SK-N-SH (cell line): ENCODE measurements around the gene PIGK. TPM values are rescaled to one million over a fixed set of nuclear protein-coding genes. Genes with fewer than 3 reads are reported as not detected.

Experiments
- CTCF ChIA-PET: fragments of 300-600, 350-600 bp; formaldehyde crosslinking; extraction: SDS; loops from one replicate; lab custom pipeline; 2021; lab: Yijun Ruan, JAX
- POLR2A ChIA-PET: fragments of 350-600 bp; sonication (Branson Sonifier 250); formaldehyde crosslinking; extraction: SDS; loops from one replicate; lab custom pipeline; 2020; ENCODE audit warnings: antibody characterized with exemption, inconsistent platforms; lab: Yijun Ruan, JAX
- DNase-seq: peaks from one replicate; pipeline ENCODE4 v3.0.0; 2012
- H2AFZ ChIP-seq: fragments of 200-600 bp; sonication (generic); 2 replicates; pipeline ENCODE4 v1.8.1; 2016; ENCODE audit warnings: antibody characterized with exemption, mild to moderate bottlenecking, low read depth
- H3F3A ChIP-seq: fragments of 200-600 bp; sonication (generic); replicated peaks from 2 replicates; pipeline ENCODE3; 2016; ENCODE audit warnings: antibody characterized with exemption, mild to moderate bottlenecking; ENCODE audit not compliant: insufficient read depth
- H3K27ac ChIP-seq, 2 experiments: fragments of 200-500 bp in 1 of 2; fragments of 200-600 bp in 1 of 2; sonication (Bioruptor generic) in 1 of 2; sonication (generic), shearing (Covaris generic) in 1 of 2; 2 replicates each; pipeline versions ENCODE4 v1.5.1 to v1.6.1; 2014 to 2016; ENCODE audit warnings: low read depth in 2 of 2, inconsistent platforms in 1 of 2, low read length in 1 of 2, mild to moderate bottlenecking in 1 of 2, mixed read lengths in 1 of 2
- H3K27me3 ChIP-seq: fragments of 200-600 bp; sonication (generic), shearing (Covaris generic); 2 replicates; pipeline ENCODE4 v1.6.1; 2016; ENCODE audit warnings: mixed run types; ENCODE audit not compliant: insufficient read depth
- H3K36me3 ChIP-seq, 2 experiments: fragments of 200-500 bp in 1 of 2; fragments of 200-600 bp in 1 of 2; sonication (Bioruptor generic) in 1 of 2; sonication (generic) in 1 of 2; replicated peaks in 1 of 2; 2 replicates each; pipeline versions ENCODE3 to v1.5.1; 2014 to 2016; ENCODE audit warnings: low read length in 1 of 2, mild to moderate bottlenecking in 1 of 2; ENCODE audit not compliant: insufficient read depth in 2 of 2, control insufficient read depth in 1 of 2
- H3K4me1 ChIP-seq, 2 experiments: fragments of 200-500 bp in 1 of 2; fragments of 200-600 bp in 1 of 2; sonication (Bioruptor generic) in 1 of 2; sonication (generic), shearing (Covaris generic) in 1 of 2; 2 replicates each; pipeline versions ENCODE4 v1.5.1 to v1.6.1; 2014 to 2016; ENCODE audit warnings: low read depth in 1 of 2, low read length in 1 of 2, mixed run types in 1 of 2; ENCODE audit not compliant: insufficient read depth in 2 of 2, control insufficient read depth in 1 of 2
- H3K4me2 ChIP-seq: fragments of 200-600 bp; sonication (generic), shearing (Covaris generic); 2 replicates; pipeline ENCODE4 v1.6.1; 2017; ENCODE audit warnings: mixed run types
- H3K4me3 ChIP-seq, 2 experiments: fragments of 200-500 bp in 1 of 2; fragments of 200-600 bp in 1 of 2; sonication (Bioruptor generic) in 1 of 2; sonication (generic), shearing (Covaris generic) in 1 of 2; 2 replicates each; pipeline versions ENCODE4 v1.5.1 to v1.8.1; 2014 to 2016; ENCODE audit warnings: low read depth in 2 of 2, inconsistent platforms in 1 of 2, low read length in 1 of 2, mild to moderate bottlenecking in 1 of 2, mixed read lengths in 1 of 2, moderate library complexity in 1 of 2
- H3K79me2 ChIP-seq: fragments of 200-600 bp; sonication (generic); 2 replicates; pipeline ENCODE4 v1.8.1; 2017; ENCODE audit warnings: mild to moderate bottlenecking; ENCODE audit not compliant: insufficient read depth
- H3K9ac ChIP-seq: fragments of 200-600 bp; sonication (generic); 2 replicates; pipeline ENCODE4 v1.6.1; 2017; ENCODE audit warnings: mixed run types
- H3K9me2 ChIP-seq: fragments of 200-600 bp; sonication (generic); 2 replicates; pipeline ENCODE4 v1.6.1; 2017; ENCODE audit warnings: mixed run types
- H3K9me3 ChIP-seq: fragments of 200-600 bp; sonication (generic); 2 replicates; pipeline ENCODE4 v1.6.1; 2017; ENCODE audit warnings: mixed run types, mild to moderate bottlenecking, moderate library complexity
- H4K20me1 ChIP-seq: fragments of 200-600 bp; sonication (generic); 2 replicates; pipeline ENCODE4 v1.6.1; 2017; ENCODE audit warnings: mild to moderate bottlenecking, mixed run types; ENCODE audit not compliant: insufficient read depth
- ELF1 ChIP-seq: IDR thresholded peaks from 2 replicates; pipeline ENCODE4 v1.4.0; 2012
- EP300 ChIP-seq, 2 experiments: IDR thresholded peaks; 2 replicates each; pipeline versions ENCODE4 v1.4.0 to v1.6.1; 2012; ENCODE audit warnings: borderline replicate concordance in 1 of 2, low read depth in 1 of 2, low read length in 1 of 2
- EZH2phosphoT487 ChIP-seq: fragments of 200-600 bp; sonication (generic); IDR thresholded peaks from 2 replicates; pipeline ENCODE4 v1.6.1; 2017; ENCODE audit warnings: low read depth, mixed run types, mild to moderate bottlenecking, antibody characterized with exemption, moderate library complexity, borderline replicate concordance
- GABPA ChIP-seq: IDR thresholded peaks from 2 replicates; pipeline ENCODE4 v1.4.0; 2012; ENCODE audit warnings: low read depth, mild to moderate bottlenecking
- GATA2 ChIP-seq: sonication (generic); formaldehyde crosslinking; IDR thresholded peaks from 2 replicates; pipeline ENCODE4 v1.5.0; 2020; ENCODE audit warnings: mild to moderate bottlenecking, missing genetic modification reagents
- MEF2A ChIP-seq: IDR thresholded peaks from 2 replicates; pipeline ENCODE4 v1.4.0; 2012; ENCODE audit warnings: low read depth, borderline replicate concordance
- NRF1 ChIP-seq: IDR thresholded peaks from 2 replicates; pipeline ENCODE4 v1.6.1; 2012; ENCODE audit warnings: low read depth, mild to moderate bottlenecking, low read length
- RAD21 ChIP-seq: IDR thresholded peaks from 2 replicates; pipeline ENCODE4 v1.6.1; 2012; ENCODE audit warnings: mild to moderate bottlenecking, low read length
- RCOR1 ChIP-seq: fragments of 150-350 bp; IDR thresholded peaks from 2 replicates; pipeline ENCODE4 v1.6.1; 2017; ENCODE audit warnings: antibody characterized with exemption, low read length
- RFX5 ChIP-seq: IDR thresholded peaks from 2 replicates; pipeline ENCODE4 v1.6.1; 2012; ENCODE audit warnings: mild to moderate bottlenecking, improper control_type of control experiment, low read length
- SIN3A ChIP-seq: IDR thresholded peaks from 2 replicates; pipeline ENCODE4 v1.6.1; 2012; ENCODE audit warnings: low read depth, mild to moderate bottlenecking, low read length, moderate library complexity, borderline replicate concordance
- SMC3 ChIP-seq: IDR thresholded peaks from 2 replicates; pipeline ENCODE4 v1.6.1; 2012; ENCODE audit warnings: low read depth, low read length, improper control_type of control experiment
- TAF1 ChIP-seq: IDR thresholded peaks from 2 replicates; pipeline ENCODE4 v1.6.1; 2012; ENCODE audit warnings: low read depth, mild to moderate bottlenecking, low read length, moderate library complexity, borderline replicate concordance
- TEAD4 ChIP-seq: IDR thresholded peaks from 2 replicates; pipeline ENCODE4 v1.4.0; 2012; ENCODE audit warnings: mild to moderate bottlenecking, borderline replicate concordance; ENCODE audit not compliant: insufficient read depth
- YY1 ChIP-seq: IDR thresholded peaks from 2 replicates; pipeline ENCODE4 v1.4.0; 2012; ENCODE audit warnings: low read depth, mild to moderate bottlenecking
- WGBS: methylation state at CpG from one replicate; pipeline ENCODE4 v1.1.6; 2017; ENCODE audit warnings: low lambda C conversion rate; 5-methylcytosine and 5-hydroxymethylcytosine counted together
- polyA plus RNA-seq, 3 experiments: library from polyadenylated mRNA; depleted of rRNA; stranded (reverse); fragments of >200 nt; gene quantifications; 2 replicates each; pipeline ENCODE4 v1.2.3, GENCODE V29; 2012
- TF ChIP-seq, protein P1 (sequence below): IDR thresholded peaks from 2 replicates; pipeline ENCODE4 v1.4.0; 2012; ENCODE audit warnings: low read depth
- TF ChIP-seq, protein P2 (sequence below): fragments of 200-600 bp; sonication (generic); IDR thresholded peaks from 2 replicates; pipeline ENCODE4 v1.6.1; 2017; ENCODE audit warnings: antibody characterized with exemption, mild to moderate bottlenecking, moderate library complexity

The PIGK gene
- polyA plus RNA-seq, 1 of the 3 experiments (the other 2 are of a cell fraction), result 11.5 TPM

DNA sequence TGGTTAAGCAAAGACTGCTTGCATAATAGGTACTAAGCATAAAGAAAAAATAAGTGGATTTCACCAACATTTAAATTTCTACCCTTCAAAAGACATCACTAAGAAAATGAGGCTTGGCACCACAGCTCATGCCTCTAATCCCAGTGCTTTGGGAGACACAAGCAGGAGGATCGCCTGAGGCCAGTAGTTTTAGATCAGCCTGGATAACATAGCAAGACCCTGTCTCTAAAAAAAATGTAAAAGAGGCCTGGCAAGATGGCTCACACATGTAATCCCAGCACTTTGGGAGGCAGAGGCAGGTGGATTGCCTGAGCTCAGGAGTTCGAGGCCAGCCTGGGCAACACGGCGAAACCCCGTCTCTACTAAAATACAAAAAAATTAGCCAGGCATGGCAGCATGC is 73.0 kb downstream of the PIGK start:
- H3K27me3 ChIP-seq, result no peaks in the 10 kb centered on the region
- ChIA-PET POLR2A (no interaction called here), CTCF (interaction anchor here (1.1 to 2.2 kb wide), 5 partner anchors 388 to 1019 kb away, joined by 3 to 12 read pairs (median 5); no protein-coding TSS in a partner anchor)
- TF ChIP-seq, protein P1, sequence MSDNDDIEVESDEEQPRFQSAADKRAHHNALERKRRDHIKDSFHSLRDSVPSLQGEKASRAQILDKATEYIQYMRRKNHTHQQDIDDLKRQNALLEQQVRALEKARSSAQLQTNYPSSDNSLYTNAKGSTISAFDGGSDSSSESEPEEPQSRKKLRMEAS, result no peak
- no peak for TF ChIP-seq YY1
- TF ChIP-seq MEF2A, result no peak
- no peak for TF ChIP-seq EP300 (IDR thresholded peaks at IDR 0.05; ENCODE audit: borderline replicate concordance in 1 of 2, low read depth in 1 of 2, low read length in 1 of 2)
- TF ChIP-seq NRF1, result no peak
- TF ChIP-seq SMC3, result no peak
- TF ChIP-seq TAF1, result no peak
- no peak for TF ChIP-seq RCOR1
- TF ChIP-seq RAD21, result no peak
- no peak for TF ChIP-seq RFX5
- TF ChIP-seq GATA2 (CRISPR knock-in tag), result no peak
- no peak for TF ChIP-seq ELF1
- TF ChIP-seq GABPA, result no peak
- TF ChIP-seq SIN3A, result no peak
- no peak for TF ChIP-seq TEAD4
- TF ChIP-seq, protein P2, sequence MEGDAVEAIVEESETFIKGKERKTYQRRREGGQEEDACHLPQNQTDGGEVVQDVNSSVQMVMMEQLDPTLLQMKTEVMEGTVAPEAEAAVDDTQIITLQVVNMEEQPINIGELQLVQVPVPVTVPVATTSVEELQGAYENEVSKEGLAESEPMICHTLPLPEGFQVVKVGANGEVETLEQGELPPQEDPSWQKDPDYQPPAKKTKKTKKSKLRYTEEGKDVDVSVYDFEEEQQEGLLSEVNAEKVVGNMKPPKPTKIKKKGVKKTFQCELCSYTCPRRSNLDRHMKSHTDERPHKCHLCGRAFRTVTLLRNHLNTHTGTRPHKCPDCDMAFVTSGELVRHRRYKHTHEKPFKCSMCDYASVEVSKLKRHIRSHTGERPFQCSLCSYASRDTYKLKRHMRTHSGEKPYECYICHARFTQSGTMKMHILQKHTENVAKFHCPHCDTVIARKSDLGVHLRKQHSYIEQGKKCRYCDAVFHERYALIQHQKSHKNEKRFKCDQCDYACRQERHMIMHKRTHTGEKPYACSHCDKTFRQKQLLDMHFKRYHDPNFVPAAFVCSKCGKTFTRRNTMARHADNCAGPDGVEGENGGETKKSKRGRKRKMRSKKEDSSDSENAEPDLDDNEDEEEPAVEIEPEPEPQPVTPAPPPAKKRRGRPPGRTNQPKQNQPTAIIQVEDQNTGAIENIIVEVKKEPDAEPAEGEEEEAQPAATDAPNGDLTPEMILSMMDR, result no peak
- no peaks in the 10 kb centered on the region for H3K9me3 ChIP-seq
- no peaks in the 10 kb centered on the region for H3K9me2 ChIP-seq
- H3K9ac ChIP-seq, result no peak overlapping the region
- no peak overlapping the region for H3K4me3 ChIP-seq
- no peaks in the 10 kb centered on the region for H4K20me1 ChIP-seq
- WGBS, result 97% methylated on average over 5 of the region's 5 CpGs
- H3K79me2 ChIP-seq, result no peaks in the 10 kb centered on the region
- H3K4me2 ChIP-seq, result no peak overlapping the region
- no peak overlapping the region for H3K27ac ChIP-seq
- H3F3A ChIP-seq, result no peaks in the 10 kb centered on the region
- H2AFZ ChIP-seq, result no peak overlapping the region
- DNase-seq, result no peak
- H3K36me3 ChIP-seq, result no peaks in the 10 kb centered on the region
- no peaks in the 10 kb centered on the region for H3K4me1 ChIP-seq

DNA sequence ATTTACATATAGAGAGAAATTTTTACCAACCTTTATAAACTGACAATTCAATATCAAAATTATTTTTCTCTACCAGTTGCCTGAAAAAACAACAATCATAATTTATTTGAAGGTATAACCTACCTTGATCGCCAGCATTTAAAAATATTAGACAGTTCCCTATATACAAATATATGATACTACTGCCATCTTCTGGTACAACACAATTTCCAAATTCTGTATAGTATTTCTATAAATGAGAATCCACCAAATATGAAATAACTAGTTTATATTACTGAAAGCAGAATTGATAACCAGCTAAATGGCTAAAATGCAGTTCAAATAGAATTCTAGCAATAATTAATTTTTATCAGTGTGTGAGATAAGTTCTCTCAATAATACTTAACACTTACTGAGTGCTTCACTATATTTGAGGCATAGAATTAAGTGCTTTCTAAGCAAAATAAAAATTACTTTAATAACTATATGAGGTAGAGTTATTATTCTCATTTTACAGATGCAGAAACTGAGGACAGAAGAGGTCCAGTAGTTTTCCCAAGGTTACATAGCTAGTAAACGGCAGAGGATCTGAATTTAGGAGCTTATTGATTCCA is 75.6 kb downstream of the PIGK start:
- H3K4me2 ChIP-seq, result no peak overlapping the region
- ChIA-PET CTCF (interaction anchor here (0.6 to 3.9 kb wide), 13 partner anchors 9 to 1235 kb away, joined by 3 to 33 read pairs (median 4); partner anchors contain the start of gene AK5), POLR2A (no interaction called here)
- no peak for TF ChIP-seq EZH2phosphoT487
- TF ChIP-seq RAD21, result peak; percentile 66
- TF ChIP-seq SMC3, result peak; percentile 11; the same call in 1 of the 2 replicates
- TF ChIP-seq, protein P2, result peak; percentile 75
- H3K27ac ChIP-seq, result no peak overlapping the region
- H3K27me3 ChIP-seq, result no peaks in the 10 kb centered on the region
- DNase-seq, result peak; percentile 15
- no peaks in the 10 kb centered on the region for H3K79me2 ChIP-seq
- H3F3A ChIP-seq, result no peaks in the 10 kb centered on the region
- WGBS, result 59% methylated on average over 2 of the region's 2 CpGs
- no peaks in the 10 kb centered on the region for H4K20me1 ChIP-seq
- no peak overlapping the region for H3K4me3 ChIP-seq
- H3K4me1 ChIP-seq, result no peaks in the 10 kb centered on the region
- no peaks in the 10 kb centered on the region for H3K9me3 ChIP-seq
- H2AFZ ChIP-seq, result no peak overlapping the region
- H3K9me2 ChIP-seq, result no peaks in the 10 kb centered on the region
- no peaks in the 10 kb centered on the region for H3K36me3 ChIP-seq
- H3K9ac ChIP-seq, result no peak overlapping the region
